ENCODE results near the gene RAD51B.
"Not testable (repeated sequence)": the region's sequence is repeated elsewhere in the genome, so short reads cannot be mapped to it uniquely, and the experiment has no call there.

DNA sequence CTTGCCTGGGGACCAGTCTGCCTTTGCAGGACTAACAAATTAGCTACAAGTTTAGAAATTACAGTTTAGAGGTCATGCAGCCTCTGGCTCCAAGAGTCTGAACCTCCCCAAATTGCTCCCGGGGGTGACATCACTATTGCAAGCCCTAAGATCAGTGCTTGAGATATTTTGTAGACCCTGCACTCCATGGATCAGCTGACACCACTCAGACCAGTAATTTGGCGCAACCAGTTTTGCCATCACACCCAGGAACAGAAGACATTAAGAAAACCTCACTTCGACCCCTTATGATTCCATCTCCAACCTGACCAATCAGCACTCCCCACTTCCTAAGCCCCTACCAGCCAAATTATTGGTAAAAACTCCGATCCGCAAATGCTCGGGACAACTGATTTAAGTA lies 1.1 kb upstream of the RAD51B start:
- TF ChIP-seq, protein P1, sequence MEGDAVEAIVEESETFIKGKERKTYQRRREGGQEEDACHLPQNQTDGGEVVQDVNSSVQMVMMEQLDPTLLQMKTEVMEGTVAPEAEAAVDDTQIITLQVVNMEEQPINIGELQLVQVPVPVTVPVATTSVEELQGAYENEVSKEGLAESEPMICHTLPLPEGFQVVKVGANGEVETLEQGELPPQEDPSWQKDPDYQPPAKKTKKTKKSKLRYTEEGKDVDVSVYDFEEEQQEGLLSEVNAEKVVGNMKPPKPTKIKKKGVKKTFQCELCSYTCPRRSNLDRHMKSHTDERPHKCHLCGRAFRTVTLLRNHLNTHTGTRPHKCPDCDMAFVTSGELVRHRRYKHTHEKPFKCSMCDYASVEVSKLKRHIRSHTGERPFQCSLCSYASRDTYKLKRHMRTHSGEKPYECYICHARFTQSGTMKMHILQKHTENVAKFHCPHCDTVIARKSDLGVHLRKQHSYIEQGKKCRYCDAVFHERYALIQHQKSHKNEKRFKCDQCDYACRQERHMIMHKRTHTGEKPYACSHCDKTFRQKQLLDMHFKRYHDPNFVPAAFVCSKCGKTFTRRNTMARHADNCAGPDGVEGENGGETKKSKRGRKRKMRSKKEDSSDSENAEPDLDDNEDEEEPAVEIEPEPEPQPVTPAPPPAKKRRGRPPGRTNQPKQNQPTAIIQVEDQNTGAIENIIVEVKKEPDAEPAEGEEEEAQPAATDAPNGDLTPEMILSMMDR (IDR thresholded peaks at IDR 0.05) = not testable (repeated sequence)
- TF ChIP-seq EP300 (IDR thresholded peaks at IDR 0.05) = not testable (repeated sequence)

Data from tibial nerve (tissue), 4 donors.